ENCODE data around the gene FAM20C.

FAM20C gene

GRCh38 chr7:251446-252175 lies 59.2 kb downstream of the FAM20C start:
- DNase-seq (ENCODE audit: low read depth, low spot score), result no peak
- H3K27ac ChIP-seq, result no peak overlapping the region

GRCh38 chr7:252216-252965 lies 60.0 kb downstream of the FAM20C start:
- DNase-seq (ENCODE audit: low read depth, low spot score), result no peak
- no peak overlapping the region for H3K27ac ChIP-seq

- H3K27ac ChIP-seq, result no peak overlapping the region
- DNase-seq (ENCODE audit: low read depth, low spot score), result no peak
Measured at GRCh38 chr7:252981-253380, 60.6 kb downstream of the FAM20C start.

- H3K27ac ChIP-seq, result no peak overlapping the region
- DNase-seq (ENCODE audit: low read depth, low spot score), result no peak
Measured at GRCh38 chr7:253581-254336, 61.4 kb downstream of the FAM20C start.

- H3K27ac ChIP-seq, result no peak overlapping the region
- no peak for DNase-seq (ENCODE audit: low read depth, low spot score)
Measured at GRCh38 chr7:254337-255037, 62.1 kb downstream of the FAM20C start.

- no peak overlapping the region for H3K27ac ChIP-seq
- no peak for DNase-seq (ENCODE audit: low read depth, low spot score)
Measured at GRCh38 chr7:255038-255435, 62.7 kb downstream of the FAM20C start.

GRCh38 chr7:255721-256361 lies 63.5 kb downstream of the FAM20C start:
- H3K27ac ChIP-seq, result no peak overlapping the region
- DNase-seq (ENCODE audit: low read depth, low spot score), result no peak

- no peak for DNase-seq (ENCODE audit: low read depth, low spot score)
- no peak overlapping the region for H3K27ac ChIP-seq
Measured at GRCh38 chr7:256461-256940, 64.1 kb downstream of the FAM20C start.

GRCh38 chr7:256981-257646 lies 64.7 kb downstream of the FAM20C start:
- DNase-seq (ENCODE audit: low read depth, low spot score), result no peak
- no peak overlapping the region for H3K27ac ChIP-seq

GRCh38 chr7:257647-257992 lies 65.2 kb downstream of the FAM20C start:
- H3K27ac ChIP-seq, result no peak overlapping the region
- no peak for DNase-seq (ENCODE audit: low read depth, low spot score)

- no peak overlapping the region for H3K27ac ChIP-seq
- no peak for DNase-seq (ENCODE audit: low read depth, low spot score)
Measured at GRCh38 chr7:258476-259190, 66.3 kb downstream of the FAM20C start.

GRCh38 chr7:259191-259505 lies 66.8 kb downstream of the FAM20C start:
- H3K27ac ChIP-seq, result no peak overlapping the region
- DNase-seq (ENCODE audit: low read depth, low spot score), result no peak

- DNase-seq (ENCODE audit: low read depth, low spot score), result no peak
- H3K27ac ChIP-seq, result no peak overlapping the region
Measured at GRCh38 chr7:259751-260405, 67.5 kb downstream of the FAM20C start.

- DNase-seq (ENCODE audit: low read depth, low spot score), result no peak
- no peak overlapping the region for H3K27ac ChIP-seq
Measured at GRCh38 chr7:260441-261281, 68.3 kb downstream of the FAM20C start.

GRCh38 chr7:261341-262250 lies 69.2 kb downstream of the FAM20C start:
- no peak overlapping the region for H3K27ac ChIP-seq
- no peak for DNase-seq (ENCODE audit: low read depth, low spot score)

- DNase-seq (ENCODE audit: low read depth, low spot score), result no peak
- H3K27ac ChIP-seq, result no peak overlapping the region
Measured at GRCh38 chr7:262251-262572, 69.8 kb downstream of the FAM20C start.

All from epithelial cell of prostate (primary cell).